ENCODE measurements around the gene INHBB. TPM values are rescaled to one million over a fixed set of nuclear protein-coding genes. Genes with fewer than 3 reads are reported as not detected.

INHBB gene
- total and polyA plus RNA-seq, 2 of the 4 experiments (the other 2 are of a cell fraction): 0.18 to 0.92 TPM

- H2BK20ac ChIP-seq (ENCODE audit: low read depth, low read length): no peak overlapping the region
- no peak overlapping the region for H2AK9ac ChIP-seq (replicated peaks; ENCODE audit: low read depth, low read length, poor library complexity)
- no peak overlapping the region for H2AK5ac ChIP-seq (ENCODE audit: low read depth, low read length)
- no peak overlapping the region for H3K18ac ChIP-seq (ENCODE audit: low read depth, low read length)
- intact Hi-C loops (cut with micrococcal nuclease): no loop called here
- no peak overlapping the region for H2BK120ac ChIP-seq (ENCODE audit: low read depth, low read length)
- H3K4me2 ChIP-seq (ENCODE audit: low read depth, low read length): no peak overlapping the region
- H2AFZ ChIP-seq (replicated peaks; ENCODE audit: low read length, poor library complexity): no peak overlapping the region
- peaks cover 0 to 5% of the 10 kb centered on the region in 2 experiments; a peak in 1 of 4 replicates for H3K79me1 ChIP-seq (ENCODE audit: low read depth in 1 of 2, low read length in 2 of 2)
- H3K9ac ChIP-seq (ENCODE audit: low read depth, low read length): no peak overlapping the region
- no peak overlapping the region for H3K56ac ChIP-seq (ENCODE audit: extremely low read depth, insufficient read depth, low read length)
- H3K4ac ChIP-seq (ENCODE audit: low read depth, low read length): no peak overlapping the region
- H3K36me3 ChIP-seq (ENCODE audit: control insufficient read depth, insufficient read depth, low read length): peaks cover 7% of the 10 kb centered on the region
- no peak overlapping the region for H4K5ac ChIP-seq (ENCODE audit: low read depth, low read length)
- in situ Hi-C loops (cut with MboI; ENCODE audit: low sequenced_read_pairs): no loop called here
- ATAC-seq (ENCODE audit: low read depth) (no peak), DNase-seq (peak; percentile 38)
- H3K4me3 ChIP-seq (ENCODE audit: insufficient read depth, low read depth, low read length): no peak overlapping the region
- peaks cover 16% of the 10 kb centered on the region for H3K4me1 ChIP-seq (ENCODE audit: control insufficient read depth, insufficient read depth, low read length)
- no peak overlapping the region for H4K8ac ChIP-seq (ENCODE audit: low read depth in 2 of 2, low read length in 2 of 2)
- H4K91ac ChIP-seq (ENCODE audit: insufficient read depth, low read depth, low read length): no peak overlapping the region
- H3K9me3 ChIP-seq (ENCODE audit: control insufficient read depth, insufficient read depth, low read length): no peaks in the 10 kb centered on the region
- POLR2A ChIA-PET (ENCODE audit: unreplicated experiment): no interaction called here
- no peak overlapping the region for H2BK15ac ChIP-seq (ENCODE audit: low read depth, low read length)
- H2BK5ac ChIP-seq (ENCODE audit: low read depth, low read length, poor library complexity, severe bottlenecking): no peak overlapping the region
- H3K27ac ChIP-seq (ENCODE audit: insufficient read depth, low read length): no peak overlapping the region
- WGBS, 2 experiments (ENCODE audit: extremely low coverage in 2 of 2, insufficient read length in 1 of 2): 87% methylated on average over 4 of the region's 6 CpGs; no CpG with 5 or more reads in 1 of the 2 experiments
- H3K14ac ChIP-seq (replicated peaks; ENCODE audit: low read depth, low read length): no peak overlapping the region
- CTCF ChIA-PET: no interaction called here
- no peak for TF ChIP-seq NFE2L2 (IDR thresholded peaks at IDR 0.05; ENCODE audit: low read depth, low read length)
- TF ChIP-seq USF2 (IDR thresholded peaks at IDR 0.05; ENCODE audit: low read depth, low read length): no peak
- no peak for TF ChIP-seq BHLHE40 (IDR thresholded peaks at IDR 0.05; ENCODE audit: low read depth, low read length)
- TF ChIP-seq MAZ (IDR thresholded peaks at IDR 0.05; ENCODE audit: borderline replicate concordance, low read depth, low read length): no peak
- TF ChIP-seq POLR2A (IDR thresholded peaks at IDR 0.05; ENCODE audit: low read depth, low read length): no peak
- TF ChIP-seq MAFK (IDR thresholded peaks at IDR 0.05; ENCODE audit: low read depth, low read length): no peak
- no peak for TF ChIP-seq RFX5 (IDR thresholded peaks at IDR 0.05; ENCODE audit: low read depth, low read length)
- no peak for TF ChIP-seq CHD1 (IDR thresholded peaks at IDR 0.05; ENCODE audit: low read depth, low read length)
- TF ChIP-seq RCOR1 (IDR thresholded peaks at IDR 0.05; ENCODE audit: insufficient replicate concordance, low read length): no peak
- no peak for TF ChIP-seq SMC3 (IDR thresholded peaks at IDR 0.05; ENCODE audit: low read depth, low read length)
- TF ChIP-seq CTCF (conservative IDR thresholded peaks at IDR 0.05; ENCODE audit: low read depth, low read length): no peak
- no peak for TF ChIP-seq RAD21 (IDR thresholded peaks at IDR 0.05; ENCODE audit: low read length)
- peaks cover 14% of the 10 kb centered on the region for H3K9me1 ChIP-seq (ENCODE audit: insufficient read depth, low read length)
- BruUV-seq (replicated peaks): no TSS peak
- no peak overlapping the region for H3K23ac ChIP-seq (ENCODE audit: low read depth, low read length)
- no peaks in the 10 kb centered on the region for H3K27me3 ChIP-seq (ENCODE audit: control insufficient read depth, insufficient read depth, low read length)
- dilution Hi-C loops (cut with HindIII; ENCODE audit: low sequenced_read_pairs, unreplicated experiment): no loop called here
- H4K20me1 ChIP-seq (ENCODE audit: insufficient read depth, low read length): peaks cover 3% of the 10 kb centered on the region; the same call in 1 of the 2 replicates
Measured at GRCh38 chr2:120299561-120299960, 46.4 kb upstream of the INHBB start.

Measured in IMR-90 (cell line).